Neural progenitor cell (in vitro differentiated cells): ENCODE results near the gene SPSB1. TPM values are rescaled to one million over a fixed set of nuclear protein-coding genes. Genes with fewer than 3 reads are reported as not detected.
"Not testable (repeated sequence)": the region's sequence is repeated elsewhere in the genome, so short reads cannot be mapped to it uniquely, and the experiment has no call there.

ENCODE experiments used
- DNase-seq: peaks from one replicate; pipeline ENCODE4 v3.0.0-alpha.2; 2016; ENCODE audit warnings: low spot score
- H2AFZ ChIP-seq: fragments of 200-600 bp; sonication (generic); replicated peaks from 2 replicates; pipeline ENCODE4 v1.6.1; 2016; ENCODE audit warnings: antibody characterized with exemption
- H3F3A ChIP-seq: fragments of 200-600 bp; sonication (generic); 2 replicates; pipeline ENCODE4 v1.6.1; 2016; ENCODE audit warnings: antibody characterized with exemption, low read depth
- H3K27ac ChIP-seq: fragments of 200-600 bp; sonication (generic); 2 replicates; pipeline ENCODE4 v1.5.1; 2016; ENCODE audit warnings: mild to moderate bottlenecking
- H3K27me3 ChIP-seq: fragments of 200-600 bp; sonication (generic); 2 replicates; pipeline ENCODE4 v1.6.1; 2016; ENCODE audit warnings: mild to moderate bottlenecking, moderate library complexity
- H3K36me3 ChIP-seq: fragments of 200-600 bp; sonication (generic); 2 replicates; pipeline ENCODE4 v1.5.1; 2016
- H3K4me1 ChIP-seq: fragments of 200-600 bp; sonication (generic); 2 replicates; pipeline ENCODE4 v1.6.1; 2016; ENCODE audit warnings: mixed run types
- H3K4me2 ChIP-seq: fragments of 200-600 bp; sonication (generic); 2 replicates; pipeline ENCODE4 v1.6.1; 2016
- H3K4me3 ChIP-seq: fragments of 200-600 bp; sonication (generic); 2 replicates; pipeline ENCODE4 v1.5.1; 2016
- H3K79me2 ChIP-seq: fragments of 200-600 bp; sonication (generic); 2 replicates; pipeline ENCODE4 v1.6.1; 2016; ENCODE audit warnings: low read depth
- H3K9ac ChIP-seq: fragments of 200-600 bp; sonication (generic); 2 replicates; pipeline ENCODE4 v1.6.1; 2016
- H3K9me3 ChIP-seq: fragments of 200-600 bp; sonication (generic); 2 replicates; pipeline ENCODE4 v1.5.1; 2016; ENCODE audit warnings: low read depth
- H4K20me1 ChIP-seq: fragments of 200-600 bp; sonication (generic); 2 replicates; pipeline ENCODE4 v1.6.1; 2016; ENCODE audit warnings: low read depth
- H3K27ac Mint-ChIP-seq: 3 replicates; pipeline ENCODE4 v1.8.0; 2021; ENCODE audit warnings: mixed read lengths
- H3K27me3 Mint-ChIP-seq: 2 replicates; pipeline ENCODE4 v1.8.0; 2022; ENCODE audit warnings: low read depth, mild to moderate bottlenecking, inconsistent platforms, moderate library complexity, mixed read lengths; ENCODE audit not compliant: insufficient read depth
- H3K36me3 Mint-ChIP-seq: 3 replicates; pipeline ENCODE4 v1.8.0; 2021; ENCODE audit warnings: mixed read lengths
- H3K4me1 Mint-ChIP-seq: 3 replicates; pipeline ENCODE4 v1.8.0; 2021; ENCODE audit warnings: mixed read lengths
- H3K4me3 Mint-ChIP-seq: 3 replicates; pipeline ENCODE4 v1.8.0; 2021; ENCODE audit warnings: mild to moderate bottlenecking, moderate library complexity, mixed read lengths
- H3K9me3 Mint-ChIP-seq: 3 replicates; pipeline ENCODE4 v1.8.0; 2020; ENCODE audit warnings: mixed read lengths
- CTCF ChIP-seq: fragments of 200-600 bp; sonication (generic); IDR thresholded peaks from 2 replicates; pipeline ENCODE4 v1.5.1; 2017; ENCODE audit warnings: antibody characterized with exemption, mild to moderate bottlenecking
- EZH2 ChIP-seq: fragments of 200-600 bp; sonication (generic); IDR thresholded peaks from 2 replicates; pipeline ENCODE4 v1.6.1; 2017; ENCODE audit warnings: antibody characterized with exemption, mild to moderate bottlenecking, moderate library complexity
- EZH2phosphoT487 ChIP-seq: fragments of 200-600 bp; sonication (generic); IDR thresholded peaks from 2 replicates; pipeline ENCODE4 v1.6.1; 2017; ENCODE audit warnings: antibody characterized with exemption
- total RNA-seq: library from RNA; depleted of rRNA; stranded (reverse); fragments of >200 nt; gene quantifications from 2 replicates; pipeline ENCODE4 v1.2.3, GENCODE V29; 2015; ENCODE audit warnings: low replicate concordance

Gene SPSB1
- total RNA-seq, 1 donor from 2014 or later = 2.8 TPM

GRCh38 chr1:9296850-9297249 is 4.2 kb downstream of the SPSB1 start:
- H3K36me3 ChIP-seq = no peaks in the 10 kb centered on the region
- Mint-ChIP-seq H3K4me1 (peaks cover 11% of the 10 kb centered on the region), H3K27ac (no peak overlapping the region), H3K36me3 (no peaks in the 10 kb centered on the region), H3K4me3 (no peak overlapping the region), H3K27me3 (peaks cover 10% of the 10 kb centered on the region), H3K9me3 (no peaks in the 10 kb centered on the region)
- peaks cover 22% of the 10 kb centered on the region for H3K27me3 ChIP-seq
- H3K79me2 ChIP-seq = no peaks in the 10 kb centered on the region
- no peaks in the 10 kb centered on the region for H3K9me3 ChIP-seq
- H3K4me3 ChIP-seq = no peak overlapping the region
- peaks cover 4% of the 10 kb centered on the region for H3K4me1 ChIP-seq
- no peak overlapping the region for H3K4me2 ChIP-seq
- no peak overlapping the region for H3K9ac ChIP-seq
- H2AFZ ChIP-seq = no peak overlapping the region
- DNase-seq = no peak
- peaks cover 12% of the 10 kb centered on the region for H3F3A ChIP-seq
- no peak for TF ChIP-seq EZH2
- no peak for TF ChIP-seq CTCF
- TF ChIP-seq EZH2phosphoT487 = no peak
- H4K20me1 ChIP-seq = peaks cover 5% of the 10 kb centered on the region
- H3K27ac ChIP-seq = no peak overlapping the region

GRCh38 chr1:9297831-9298230 is 5.1 kb downstream of the SPSB1 start:
- no peak for DNase-seq
- no peaks in the 10 kb centered on the region for H3K4me1 ChIP-seq
- Mint-ChIP-seq H3K27me3 (peaks cover 6% of the 10 kb centered on the region), H3K9me3 (no peaks in the 10 kb centered on the region), H3K4me3 (no peak overlapping the region), H3K4me1 (peaks cover 9% of the 10 kb centered on the region), H3K27ac (no peak overlapping the region), H3K36me3 (no peaks in the 10 kb centered on the region)
- H3K4me2 ChIP-seq = no peak overlapping the region
- H3K79me2 ChIP-seq = no peaks in the 10 kb centered on the region
- no peaks in the 10 kb centered on the region for H3K9me3 ChIP-seq
- no peak overlapping the region for H3K9ac ChIP-seq
- H3F3A ChIP-seq = peaks cover 6% of the 10 kb centered on the region
- TF ChIP-seq EZH2 (no peak), EZH2phosphoT487 (no peak), CTCF (no peak)
- H3K36me3 ChIP-seq = no peaks in the 10 kb centered on the region
- no peak overlapping the region for H3K27ac ChIP-seq
- peaks cover 5% of the 10 kb centered on the region for H4K20me1 ChIP-seq
- no peak overlapping the region for H2AFZ ChIP-seq
- peaks cover 15% of the 10 kb centered on the region for H3K27me3 ChIP-seq
- H3K4me3 ChIP-seq = no peak overlapping the region

- no peaks in the 10 kb centered on the region for H3K36me3 ChIP-seq
- Mint-ChIP-seq H3K9me3 (no peaks in the 10 kb centered on the region), H3K27me3 (peaks cover 6% of the 10 kb centered on the region), H3K36me3 (no peaks in the 10 kb centered on the region), H3K27ac (no peak overlapping the region), H3K4me3 (no peak overlapping the region), H3K4me1 (peaks cover 9% of the 10 kb centered on the region)
- no peaks in the 10 kb centered on the region for H3K4me1 ChIP-seq
- H3F3A ChIP-seq = peaks cover 6% of the 10 kb centered on the region
- peaks cover 14% of the 10 kb centered on the region for H3K27me3 ChIP-seq
- H3K4me2 ChIP-seq = no peak overlapping the region
- H3K9ac ChIP-seq = no peak overlapping the region
- no peak overlapping the region for H3K27ac ChIP-seq
- H2AFZ ChIP-seq = no peak overlapping the region
- no peaks in the 10 kb centered on the region for H3K9me3 ChIP-seq
- no peaks in the 10 kb centered on the region for H3K79me2 ChIP-seq
- peaks cover 5% of the 10 kb centered on the region for H4K20me1 ChIP-seq
- no peak overlapping the region for H3K4me3 ChIP-seq
- DNase-seq = no peak
- TF ChIP-seq EZH2 (no peak), EZH2phosphoT487 (no peak), CTCF (no peak)
Measured at GRCh38 chr1:9298282-9298681, 5.6 kb downstream of the SPSB1 start.

GRCh38 chr1:9299571-9300541 is 7.2 kb downstream of the SPSB1 start:
- H3K4me1 ChIP-seq, H3K9ac ChIP-seq, DNase-seq, H3K4me2 ChIP-seq, H3K27ac ChIP-seq, H3F3A ChIP-seq, H3K4me1 Mint-ChIP-seq, H3K9me3 ChIP-seq, H3K27ac Mint-ChIP-seq, H3K79me2 ChIP-seq, H3K27me3 ChIP-seq, H3K27me3 Mint-ChIP-seq, H3K9me3 Mint-ChIP-seq, H2AFZ ChIP-seq, H3K4me3 ChIP-seq, H3K4me3 Mint-ChIP-seq, H3K36me3 ChIP-seq, H4K20me1 ChIP-seq, H3K36me3 Mint-ChIP-seq: not testable (repeated sequence)
